Measurements from ENCODE around the gene VSIG8.

Gene VSIG8

GRCh38 chr1:159855709-159856108, 6.7 kb downstream of the VSIG8 start:
- no peak for DNase-seq

DNA sequence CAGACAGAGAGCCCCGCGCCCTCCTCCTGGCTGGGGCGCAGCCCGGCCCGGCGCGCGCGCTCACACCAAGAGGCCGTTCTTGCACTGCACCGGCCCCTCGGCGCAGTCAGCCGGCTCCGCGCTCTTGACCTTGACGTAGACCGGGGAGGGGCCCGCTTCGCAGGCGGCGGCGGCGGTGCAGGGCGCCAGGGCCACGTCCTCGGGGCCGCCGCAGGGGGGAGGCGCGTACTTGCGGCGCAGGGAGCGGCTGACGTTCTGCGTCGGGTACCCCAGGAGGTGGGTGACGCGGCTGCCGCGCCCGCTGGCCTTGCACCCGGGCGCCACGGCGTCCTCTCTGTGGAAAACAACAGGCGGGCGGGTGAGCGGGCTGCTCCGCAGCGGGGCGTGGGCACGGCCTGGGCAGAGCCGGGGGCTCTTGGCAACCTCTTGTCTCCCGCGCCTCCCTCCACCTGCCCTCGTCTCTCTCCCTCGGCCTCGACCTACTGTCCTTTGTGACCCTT, 7.7 kb downstream of the VSIG8 start:
- DNase-seq: peak; percentile 90

- peak; percentile 76 for DNase-seq
These were observed 8.3 kb downstream of the VSIG8 start for GRCh38 chr1:159854116-159854692.

- DNase-seq: no peak
These were observed 8.9 kb downstream of the VSIG8 start for GRCh38 chr1:159853417-159854115.

- DNase-seq: no peak
These were observed 11.1 kb downstream of the VSIG8 start for GRCh38 chr1:159851407-159851806.

DNA sequence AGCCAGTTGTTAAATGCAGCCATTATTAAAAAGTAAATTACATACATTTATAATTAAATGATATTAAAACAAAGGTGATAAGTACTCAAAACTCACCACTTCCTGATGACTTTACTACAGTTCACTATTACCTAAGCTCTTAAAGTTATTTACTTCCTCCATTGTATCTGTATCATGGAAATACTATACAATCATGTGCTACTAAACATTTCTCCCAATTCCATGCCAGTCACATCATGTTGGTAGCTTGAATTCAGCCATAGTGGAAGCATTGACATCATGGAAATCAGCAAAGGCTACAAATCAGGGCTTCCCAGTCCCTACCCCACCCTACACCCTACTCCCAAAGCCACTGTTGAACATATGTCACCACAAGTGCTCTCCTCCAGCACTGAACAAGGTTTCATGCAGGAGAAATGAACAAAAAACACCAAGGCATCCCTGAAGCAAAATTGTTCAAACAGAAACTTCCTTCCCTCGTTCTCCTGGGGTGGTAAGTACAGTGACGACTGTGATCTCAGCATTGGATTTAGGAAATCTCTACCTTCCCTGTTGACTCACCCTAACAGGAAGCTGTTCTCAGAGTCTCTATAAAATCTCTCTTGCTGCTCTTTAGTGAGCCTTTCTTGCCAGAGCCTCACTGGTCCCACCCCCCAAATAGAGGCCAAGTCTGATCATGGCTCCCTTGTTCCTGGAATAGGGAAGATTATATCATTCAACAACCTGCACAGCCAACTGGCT, 12.7 kb downstream of the VSIG8 start:
- DNase-seq: no peak

GRCh38 chr1:159848326-159848725, 14.1 kb downstream of the VSIG8 start:
- no peak for DNase-seq

GRCh38 chr1:159847231-159847630, 15.2 kb downstream of the VSIG8 start:
- no peak for DNase-seq

DNA sequence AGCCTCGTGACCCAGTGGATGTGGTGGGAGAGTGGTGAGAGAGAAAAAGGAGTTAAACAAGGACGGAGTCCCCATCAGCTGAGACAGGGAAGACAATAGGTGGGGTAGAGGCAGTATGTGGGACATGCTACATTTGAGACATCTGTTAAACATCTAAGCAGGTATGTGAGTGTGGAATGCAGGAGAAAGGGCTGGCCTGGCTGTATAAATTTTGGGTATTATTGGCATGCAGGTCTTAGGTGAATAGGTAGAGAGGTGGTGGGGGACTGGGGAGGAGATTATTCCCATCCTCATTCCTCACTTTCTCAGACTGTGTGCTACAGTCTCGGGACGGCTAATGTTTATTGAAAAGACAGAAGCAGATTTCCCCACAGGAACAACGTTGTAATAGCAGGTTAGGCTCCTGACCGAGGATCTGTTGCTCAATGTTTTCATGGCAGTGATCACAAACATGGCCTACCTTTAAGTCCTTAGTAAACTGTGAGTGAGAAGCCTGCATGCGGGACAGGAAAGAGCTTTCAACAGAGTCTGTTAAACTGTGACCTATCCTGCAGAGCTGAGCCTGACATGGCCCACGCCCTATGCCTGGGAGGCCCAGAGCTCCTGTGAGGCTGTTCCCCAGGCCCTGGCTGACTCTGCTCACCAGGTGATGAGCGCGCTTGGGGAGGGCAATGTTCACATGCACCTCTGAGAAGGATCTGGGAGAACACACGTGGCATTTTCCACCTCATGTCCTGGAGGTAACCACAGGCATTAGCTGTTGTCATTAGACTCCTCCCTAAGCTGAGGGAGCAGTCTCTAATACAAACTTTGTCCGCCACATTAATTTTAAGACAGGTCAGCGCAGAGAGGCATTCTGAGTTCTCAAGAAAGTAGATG, 16.5 kb downstream of the VSIG8 start:
- no peak for DNase-seq

DNA sequence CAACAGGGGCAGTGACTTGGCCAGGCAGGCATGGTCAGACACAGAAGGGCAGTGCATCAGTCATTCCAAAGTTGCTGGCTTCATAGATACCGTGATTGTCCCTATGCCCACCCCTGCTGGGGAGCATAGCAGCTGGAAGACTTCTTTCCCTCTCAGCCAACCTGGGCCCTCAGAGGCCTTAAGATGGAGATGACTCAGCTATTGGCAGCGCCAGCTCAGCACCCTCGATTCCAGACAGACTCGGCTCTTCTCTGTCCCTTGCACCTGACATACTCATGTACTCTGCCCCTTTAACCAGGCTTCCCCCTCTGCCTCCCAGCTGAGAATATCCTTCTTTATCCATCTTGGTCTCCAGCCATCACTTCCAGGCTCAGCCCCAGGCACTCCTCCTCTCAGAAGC, 19.0 kb downstream of the VSIG8 start:
- no peak for DNase-seq

- no peak for DNase-seq
These were observed 20.7 kb downstream of the VSIG8 start for GRCh38 chr1:159841749-159842148.

DNA sequence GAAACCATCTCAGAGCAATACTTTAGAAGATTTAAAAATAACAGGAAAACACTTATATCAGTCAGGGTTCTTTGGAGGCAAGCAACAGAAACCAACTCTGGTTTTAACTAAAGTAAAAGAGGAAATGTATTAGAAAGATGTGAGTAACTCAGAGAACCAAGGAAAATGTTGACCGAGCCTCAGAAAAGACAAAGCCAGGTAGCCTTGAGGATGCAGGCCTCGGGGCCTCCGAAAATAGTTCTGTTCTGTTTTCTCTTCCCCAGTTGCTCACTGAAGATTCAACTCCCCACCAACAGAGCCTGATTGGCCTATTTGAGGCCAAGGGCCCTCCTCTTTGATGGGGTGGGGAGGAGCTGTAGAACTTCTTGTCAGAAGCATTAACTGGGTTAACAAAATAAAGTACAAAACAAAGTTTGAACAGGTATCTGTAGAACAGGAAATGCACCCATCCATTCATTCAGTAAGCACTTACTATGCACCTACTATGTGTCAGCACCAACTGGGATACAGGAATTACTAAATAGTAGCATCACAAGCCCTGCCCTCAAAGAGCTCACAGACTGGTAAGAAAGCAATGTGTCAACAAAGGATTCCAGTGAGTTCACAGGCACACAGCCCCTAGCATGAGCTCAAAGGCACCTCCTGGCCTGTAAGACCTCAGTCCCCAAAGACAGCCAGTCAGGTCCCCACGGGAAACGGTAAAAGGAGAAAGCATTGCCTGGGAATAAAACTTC, 23.2 kb downstream of the VSIG8 start:
- no peak for DNase-seq

- DNase-seq: no peak
These were observed 23.7 kb downstream of the VSIG8 start for GRCh38 chr1:159838715-159839114.

DNA sequence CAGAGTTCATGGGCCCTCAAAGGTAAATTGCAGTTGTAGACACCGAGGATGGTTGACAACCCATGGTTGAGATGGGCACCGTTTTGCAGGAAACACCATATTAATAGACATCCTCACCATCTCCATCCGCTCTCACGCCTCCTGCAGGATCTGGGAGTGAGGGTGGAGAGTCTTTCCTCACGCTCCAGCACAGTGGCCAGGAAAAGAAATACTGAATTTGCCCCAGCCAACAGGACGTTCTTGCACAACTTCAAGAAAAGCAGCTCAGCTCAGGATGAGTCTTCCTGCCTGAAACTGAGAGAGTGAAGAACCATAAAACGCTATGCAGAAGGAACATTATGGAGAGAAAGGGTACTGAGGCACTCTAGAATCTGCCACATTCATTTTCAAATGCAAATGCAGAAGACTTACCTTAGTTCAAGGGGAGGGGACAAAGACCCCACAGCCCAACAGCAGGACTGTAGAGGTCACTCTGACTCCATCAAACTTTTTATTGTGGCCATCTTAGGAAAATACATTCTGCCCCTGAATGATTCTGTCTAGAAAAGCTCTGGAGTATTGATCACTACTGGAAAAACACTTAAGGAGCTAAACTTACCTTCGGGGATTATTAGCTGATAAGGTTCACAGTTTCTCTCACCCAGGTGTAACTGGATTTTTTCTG, 26.5 kb downstream of the VSIG8 start:
- DNase-seq: no peak

DNA sequence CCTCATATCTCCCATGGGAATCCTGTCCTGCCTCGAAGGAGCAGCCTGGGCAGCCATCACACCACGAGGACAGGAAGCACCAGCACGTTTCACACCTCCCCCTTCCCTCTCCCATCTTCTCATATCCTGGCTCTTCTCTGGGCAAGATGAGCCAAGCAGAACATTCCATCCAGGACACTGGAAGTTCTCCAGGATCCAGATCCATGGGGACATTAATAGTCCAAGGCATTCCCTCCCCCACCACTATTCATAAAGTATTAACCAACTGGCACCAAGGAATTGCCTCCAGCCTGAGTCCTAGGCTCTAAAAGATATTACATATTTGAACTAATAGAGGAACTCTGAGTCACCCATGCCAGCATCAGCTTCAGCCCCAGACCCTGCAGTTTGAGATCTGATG, 27.1 kb downstream of the VSIG8 start:
- no peak for DNase-seq

- DNase-seq: no peak
These were observed 30.1 kb downstream of the VSIG8 start for GRCh38 chr1:159832309-159832708.

DNA sequence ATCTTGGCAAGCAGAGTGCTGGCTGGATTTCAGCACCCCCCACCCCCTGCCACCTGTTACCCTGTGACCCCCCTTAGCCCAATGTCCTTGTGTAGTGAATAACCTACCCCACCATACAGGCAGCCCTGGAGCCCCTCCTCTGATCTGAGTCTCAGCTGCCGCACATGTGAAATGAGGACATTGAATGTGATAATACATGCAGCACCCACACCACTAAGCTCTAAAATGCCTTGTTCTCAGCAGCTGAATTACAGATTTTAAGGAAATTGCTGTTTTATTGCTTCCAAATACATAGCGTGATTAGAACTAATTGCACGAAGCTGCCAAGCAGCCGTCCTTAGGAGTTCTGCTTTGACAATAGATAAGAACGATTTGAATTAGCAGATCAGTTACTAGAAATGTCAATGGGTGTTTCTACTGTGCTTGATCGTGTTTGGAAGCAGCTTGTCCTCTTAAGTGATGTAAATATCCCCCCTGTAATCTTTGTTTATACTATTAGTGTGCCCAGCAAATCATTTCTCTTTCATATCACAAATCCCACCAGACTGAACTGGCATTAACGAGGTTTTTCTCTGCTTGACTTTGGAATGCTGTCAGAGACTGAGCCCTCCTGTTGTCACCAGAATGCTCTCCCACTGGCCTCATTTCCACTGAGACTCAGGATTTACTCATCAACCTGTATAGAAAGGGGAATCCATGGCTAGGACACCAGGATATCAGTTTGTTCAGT, 30.9 kb downstream of the VSIG8 start:
- DNase-seq: no peak

- DNase-seq: no peak
These were observed 31.7 kb downstream of the VSIG8 start for GRCh38 chr1:159830722-159831121.

DNA sequence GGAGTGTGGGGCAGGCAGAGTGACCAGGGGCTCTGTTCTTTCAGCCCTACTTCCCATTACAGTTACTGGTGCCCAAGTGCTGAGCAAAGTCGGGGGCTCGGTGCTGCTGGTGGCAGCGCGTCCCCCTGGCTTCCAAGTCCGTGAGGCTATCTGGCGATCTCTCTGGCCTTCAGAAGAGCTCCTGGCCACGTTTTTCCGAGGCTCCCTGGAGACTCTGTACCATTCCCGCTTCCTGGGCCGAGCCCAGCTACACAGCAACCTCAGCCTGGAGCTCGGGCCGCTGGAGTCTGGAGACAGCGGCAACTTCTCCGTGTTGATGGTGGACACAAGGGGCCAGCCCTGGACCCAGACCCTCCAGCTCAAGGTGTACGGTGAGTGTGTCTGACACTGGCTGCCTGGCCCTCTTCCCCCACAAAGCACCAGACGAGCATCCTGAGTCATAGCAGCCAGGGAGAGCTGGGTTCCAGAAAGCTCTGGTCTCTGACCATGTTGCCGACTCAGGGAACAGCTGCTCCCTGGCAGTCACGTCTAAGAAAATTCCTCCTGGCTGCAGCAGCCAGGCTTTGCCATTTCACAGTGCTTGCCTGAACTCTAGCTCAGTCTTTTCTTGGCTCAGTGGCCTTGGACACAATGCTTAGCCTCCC, 32.5 kb downstream of the VSIG8 start:
- no peak for DNase-seq

DNA sequence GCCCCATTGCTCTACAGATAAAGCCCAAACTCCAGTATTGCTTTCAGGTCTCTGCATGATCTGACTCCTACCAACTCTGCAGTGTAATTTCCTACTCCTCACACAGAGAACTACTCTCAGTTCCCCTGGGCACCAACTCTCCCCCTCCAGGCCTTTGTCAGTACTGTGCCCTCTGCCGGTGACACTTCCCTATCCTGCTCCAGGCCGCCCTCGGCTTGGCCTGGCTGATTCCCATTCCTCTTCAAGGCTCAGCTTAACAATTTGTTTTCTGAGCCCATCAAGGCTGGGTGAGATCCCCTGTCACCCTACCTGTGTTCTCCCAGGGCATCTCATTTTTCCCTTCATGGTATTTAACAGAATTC, 33.2 kb downstream of the VSIG8 start:
- no peak for DNase-seq

Measured in activated CD8-positive, alpha-beta memory T cell treated with anti-CD3 and anti-CD28 coated beads for 24 hours (primary cell).